Chondrocyte (in vitro differentiated cells): ENCODE data around the gene BAAT. TPM values are rescaled to one million over a fixed set of nuclear protein-coding genes. Genes with fewer than 3 reads are reported as not detected.

Experiments
- DNase-seq: peaks from one replicate; pipeline ENCODE4 v3.0.0; 2021; ENCODE audit warnings: mixed read lengths, low spot score
- H3K27ac Mint-ChIP-seq: one replicate; pipeline ENCODE4 v1.8.0; 2021; ENCODE audit warnings: mild to moderate bottlenecking, moderate library complexity, mixed read lengths; ENCODE audit not compliant: unreplicated experiment
- H3K27me3 Mint-ChIP-seq: 2 replicates; pipeline ENCODE4 v1.8.0; 2021; ENCODE audit warnings: low read depth, mixed read lengths
- H3K36me3 Mint-ChIP-seq: 2 replicates; pipeline ENCODE4 v1.8.0; 2021; ENCODE audit warnings: low read depth, mixed read lengths
- H3K4me1 Mint-ChIP-seq: 2 replicates; pipeline ENCODE4 v1.8.0; 2021; ENCODE audit warnings: low read depth, mild to moderate bottlenecking, mixed read lengths
- H3K4me3 Mint-ChIP-seq: one replicate; pipeline ENCODE4 v1.8.0; 2021; ENCODE audit warnings: mild to moderate bottlenecking, moderate library complexity, mixed read lengths; ENCODE audit not compliant: unreplicated experiment
- H3K9me3 Mint-ChIP-seq: 2 replicates; pipeline ENCODE4 v1.8.0; 2021; ENCODE audit warnings: low read depth, mixed read lengths
- CTCF ChIP-seq: fragments of 200-600 bp; sonication (generic); IDR thresholded peaks from 2 replicates; pipeline ENCODE4 v1.5.0; 2021; ENCODE audit warnings: antibody characterized with exemption, mild to moderate bottlenecking, moderate library complexity
- total RNA-seq: library from RNA; stranded (reverse); gene quantifications from 3 replicates; pipeline ENCODE4 v1.2.1, GENCODE V29; 2021

The BAAT gene
- total RNA-seq, 1 donor from 2014 or later = 0.10 TPM

GRCh38 chr9:101417977-101418376 is 33.2 kb upstream of the BAAT start:
- Mint-ChIP-seq H3K27me3 (no peaks in the 10 kb centered on the region), H3K27ac (no peak overlapping the region), H3K4me3 (no peak overlapping the region), H3K36me3 (peaks cover 8% of the 10 kb centered on the region), H3K9me3 (peaks cover 24% of the 10 kb centered on the region), H3K4me1 (peaks cover 43% of the 10 kb centered on the region)
- no peak for DNase-seq
- no peak for TF ChIP-seq CTCF

- TF ChIP-seq CTCF = no peak
- H3K9me3 Mint-ChIP-seq = peaks cover 28% of the 10 kb centered on the region
- H3K4me1 Mint-ChIP-seq = peaks cover 37% of the 10 kb centered on the region
- no peak overlapping the region for H3K4me3 Mint-ChIP-seq
- DNase-seq = no peak
- H3K27ac Mint-ChIP-seq = no peak overlapping the region
- no peaks in the 10 kb centered on the region for H3K27me3 Mint-ChIP-seq
- H3K36me3 Mint-ChIP-seq = peaks cover 11% of the 10 kb centered on the region
Observed at GRCh38 chr9:101417389-101417788, 32.6 kb upstream of the BAAT start.

DNA sequence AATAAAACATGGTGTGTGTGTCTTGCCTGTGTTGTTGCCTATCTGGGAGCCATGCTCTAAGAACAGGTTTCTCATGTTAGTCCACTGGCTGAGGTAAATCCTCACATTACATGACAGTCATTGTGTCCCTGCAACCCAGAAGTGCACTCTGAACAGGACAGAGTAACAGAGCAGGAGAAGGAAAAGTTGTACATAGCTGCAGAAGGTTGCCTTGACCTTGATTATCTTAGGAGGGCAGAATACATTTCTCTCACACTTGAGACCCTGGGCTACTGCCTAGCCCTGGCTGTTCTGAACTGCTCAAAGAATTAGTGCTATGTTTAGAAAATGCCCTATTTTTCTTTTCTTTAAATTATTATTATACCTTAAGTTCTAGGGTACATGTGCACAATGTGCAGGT is 30.8 kb upstream of the BAAT start:
- peaks cover 41% of the 10 kb centered on the region for H3K9me3 Mint-ChIP-seq
- H3K27ac Mint-ChIP-seq = no peak overlapping the region
- H3K4me3 Mint-ChIP-seq = no peak overlapping the region
- no peaks in the 10 kb centered on the region for H3K27me3 Mint-ChIP-seq
- H3K36me3 Mint-ChIP-seq = peaks cover 20% of the 10 kb centered on the region
- no peak for DNase-seq
- TF ChIP-seq CTCF = no peak
- H3K4me1 Mint-ChIP-seq = peaks cover 21% of the 10 kb centered on the region

GRCh38 chr9:101414839-101415238 is 30.0 kb upstream of the BAAT start:
- H3K27me3 Mint-ChIP-seq = no peaks in the 10 kb centered on the region
- DNase-seq = no peak
- no peak overlapping the region for H3K4me3 Mint-ChIP-seq
- no peak overlapping the region for H3K27ac Mint-ChIP-seq
- H3K9me3 Mint-ChIP-seq = peaks cover 44% of the 10 kb centered on the region
- H3K36me3 Mint-ChIP-seq = peaks cover 21% of the 10 kb centered on the region
- no peak for TF ChIP-seq CTCF
- H3K4me1 Mint-ChIP-seq = peaks cover 21% of the 10 kb centered on the region

DNA sequence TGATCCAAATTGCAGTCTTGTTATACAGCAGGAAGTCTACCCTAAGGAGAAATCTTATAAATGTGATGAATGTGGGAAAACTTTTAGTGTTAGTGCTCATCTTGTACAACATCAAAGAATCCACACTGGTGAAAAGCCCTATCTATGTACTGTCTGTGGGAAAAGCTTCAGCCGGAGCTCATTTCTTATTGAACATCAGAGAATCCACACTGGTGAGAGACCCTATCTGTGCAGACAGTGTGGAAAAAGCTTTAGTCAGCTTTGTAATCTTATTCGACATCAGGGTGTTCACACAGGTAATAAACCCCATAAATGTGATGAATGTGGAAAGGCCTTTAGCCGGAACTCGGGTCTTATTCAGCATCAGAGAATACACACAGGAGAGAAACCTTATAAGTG is 24.3 kb upstream of the BAAT start:
- no peak for TF ChIP-seq CTCF
- Mint-ChIP-seq H3K4me3 (no peak overlapping the region), H3K27me3 (no peaks in the 10 kb centered on the region), H3K27ac (no peak overlapping the region), H3K36me3 (peaks cover 66% of the 10 kb centered on the region), H3K9me3 (peaks cover 78% of the 10 kb centered on the region), H3K4me1 (no peaks in the 10 kb centered on the region)
- no peak for DNase-seq
